HepG2 (cell line): ENCODE measurements around the gene USH2A. TPM values are rescaled to one million over a fixed set of nuclear protein-coding genes. Genes with fewer than 3 reads are reported as not detected.

Source experiments
- ATAC-seq: fragments of 200-7000 bp; cut with Tn5 transposase; 3 replicates; pipeline ENCODE4 v1.9.1; 2020; ENCODE audit warnings: mild to moderate bottlenecking, moderate library complexity
- BruUV-seq: library from RNA; stranded (reverse); fragments of 400-500 nt; replicated peaks from 2 replicates; lab custom pipeline; 2021; lab: Mats Ljungman, UMichigan
- CTCF ChIA-PET: fragments of 300-600 bp; formaldehyde crosslinking; extraction: SDS; loops from one replicate; lab custom pipeline; 2021; ENCODE audit warnings: low total read pairs, inconsistent platforms, low intra/inter-chr PET ratio; lab: Yijun Ruan, JAX
- POLR2A ChIA-PET: fragments of 350-600 bp; sonication (Branson Sonifier 250); formaldehyde crosslinking; loops from one replicate; lab custom pipeline; 2020; ENCODE audit warnings: antibody characterized with exemption, inconsistent platforms; lab: Yijun Ruan, JAX
- DNase-seq: peaks from one replicate; pipeline ENCODE4 v3.0.0-alpha.2; 2015; ENCODE audit warnings: low spot score
- FAIRE-seq: peaks from 3 replicates; lab custom pipeline; 2011; peaks lifted over from hg19 to GRCh38; lab: Jason Lieb, UNC
- H2AFZ ChIP-seq: one replicate; pipeline ENCODE4 v1.6.1; 2011; ENCODE audit warnings: low read length, inconsistent platforms
- H3K27ac ChIP-seq: fragments of 300-600 bp; 3 replicates; pipeline ENCODE4 v1.8.0; 2011; ENCODE audit warnings: mixed run types, mild to moderate bottlenecking, mixed read lengths, low read length, inconsistent platforms; ENCODE audit not compliant: insufficient read depth; ENCODE audit errors: extremely low read length
- H3K27me3 ChIP-seq, 2 experiments: fragments of 200-600 bp in 1 of 2; 2 replicates in 1 of 2; 3 replicates in 1 of 2; pipeline versions ENCODE4 v1.6.0 to v1.8.0; 2011; ENCODE audit warnings: low read length in 2 of 2, mild to moderate bottlenecking in 2 of 2, moderate library complexity in 2 of 2, inconsistent platforms in 1 of 2; ENCODE audit not compliant: insufficient read depth in 2 of 2, control insufficient read depth in 1 of 2
- H3K36me3 ChIP-seq, 2 experiments: fragments of 200-600 bp in 1 of 2; replicated peaks in 1 of 2; 2 replicates in 1 of 2; 3 replicates in 1 of 2; pipeline versions ENCODE4 v1.5.1 to v1.8.0; 2011; ENCODE audit warnings: low read length in 2 of 2, inconsistent platforms in 1 of 2; ENCODE audit not compliant: insufficient read depth in 2 of 2, control insufficient read depth in 1 of 2
- H3K4me1 ChIP-seq: 2 replicates; pipeline ENCODE4 v1.5.1; 2012; ENCODE audit warnings: low read length, inconsistent platforms; ENCODE audit not compliant: insufficient read depth
- H3K4me2 ChIP-seq: 2 replicates; pipeline ENCODE4 v1.6.0; 2011; ENCODE audit warnings: low read depth, low read length, inconsistent platforms
- H3K4me3 ChIP-seq, 3 experiments: fragments of 200-600 bp in 1 of 3; sonication (generic), shearing (Covaris generic) in 1 of 3; replicated peaks in 1 of 3; 2 replicates each; pipeline ENCODE4 v1.5.1; 2011 to 2016; ENCODE audit warnings: low read length in 3 of 3, inconsistent platforms in 2 of 3, low read depth in 2 of 3, mild to moderate bottlenecking in 2 of 3, control low read depth in 1 of 3, mixed read lengths in 1 of 3; ENCODE audit not compliant: insufficient read depth in 1 of 3
- H3K79me2 ChIP-seq: one replicate; pipeline ENCODE4 v1.6.1; 2011; ENCODE audit warnings: low read length, inconsistent platforms; ENCODE audit not compliant: insufficient read depth
- H3K9ac ChIP-seq: 2 replicates; pipeline ENCODE4 v1.6.0; 2011; ENCODE audit warnings: mild to moderate bottlenecking, low read depth, low read length, inconsistent platforms; ENCODE audit not compliant: insufficient read depth
- H3K9me3 ChIP-seq: 2 replicates; pipeline ENCODE4 v1.5.1; 2012; ENCODE audit warnings: mild to moderate bottlenecking, low read length
- H4K20me1 ChIP-seq: 2 replicates; pipeline ENCODE4 v1.6.0; 2011; ENCODE audit warnings: inconsistent platforms, mild to moderate bottlenecking, low read length, moderate library complexity; ENCODE audit not compliant: insufficient read depth
- ARNT2 ChIP-seq: sonication (generic); formaldehyde crosslinking; IDR thresholded peaks from 2 replicates; pipeline ENCODE4 v1.8.0; 2022; ENCODE audit warnings: mild to moderate bottlenecking, low read depth, missing genetic modification reagents, moderate library complexity
- ATM ChIP-seq: fragments of 450-650 bp; IDR thresholded peaks from 2 replicates; pipeline ENCODE4 v1.7.1; 2017; ENCODE audit warnings: mild to moderate bottlenecking, borderline replicate concordance
- CBFB ChIP-seq: sonication (generic); formaldehyde crosslinking; IDR thresholded peaks from 2 replicates; pipeline ENCODE4 v1.4.0; 2020; ENCODE audit warnings: missing genetic modification reagents
- ELF3 ChIP-seq: IDR thresholded peaks from 2 replicates; pipeline ENCODE4 v1.6.1; 2016; ENCODE audit warnings: missing genetic modification reagents, missing compliant biosample characterization
- GATA4 ChIP-seq: sonication (generic); IDR thresholded peaks from 2 replicates; pipeline ENCODE4 v1.6.1; 2016; ENCODE audit warnings: antibody characterized with exemption, low read depth, borderline replicate concordance
- GTF3A ChIP-seq: sonication (generic); formaldehyde crosslinking; conservative IDR thresholded peaks from 2 replicates; pipeline ENCODE4 v1.4.0; 2020; ENCODE audit warnings: mild to moderate bottlenecking, missing genetic modification reagents
- HMG20A ChIP-seq: IDR thresholded peaks from 2 replicates; pipeline ENCODE4 v1.6.1; 2016; ENCODE audit warnings: borderline replicate concordance
- KDM4B ChIP-seq: sonication (generic); formaldehyde crosslinking; IDR thresholded peaks from 2 replicates; pipeline ENCODE4 v1.4.0; 2020; ENCODE audit warnings: missing genetic modification reagents
- MAFF ChIP-seq: IDR thresholded peaks from 2 replicates; pipeline ENCODE4 v1.6.1; 2011; ENCODE audit warnings: low read depth, low read length, improper control_type of control experiment
- MAFK ChIP-seq, 2 experiments: IDR thresholded peaks in 1 of 2; conservative IDR thresholded peaks in 1 of 2; 2 replicates each; pipeline ENCODE4 v1.6.1; 2011; ENCODE audit warnings: improper control_type of control experiment in 2 of 2, low read length in 2 of 2
- MBNL3 ChIP-seq: fragments of 250-450 bp; sonication (Bioruptor Pico); conservative IDR thresholded peaks from 2 replicates; pipeline ENCODE4 v1.8.0; 2022; ENCODE audit warnings: mild to moderate bottlenecking, inconsistent platforms
- MYC ChIP-seq: sonication (generic); formaldehyde crosslinking; IDR thresholded peaks from 2 replicates; pipeline ENCODE4 v1.9.0; 2021; ENCODE audit warnings: missing genetic modification reagents, borderline replicate concordance
- NFIB ChIP-seq: sonication (generic); formaldehyde crosslinking; IDR thresholded peaks from 2 replicates; pipeline ENCODE4 v1.9.0; 2021; ENCODE audit warnings: missing genetic modification reagents, mild to moderate bottlenecking, borderline replicate concordance
- POLR2G ChIP-seq: fragments of 200-400 bp; formaldehyde crosslinking; IDR thresholded peaks from 2 replicates; pipeline ENCODE4 v1.6.1; 2018; ENCODE audit warnings: mild to moderate bottlenecking, low read depth, low read length, moderate library complexity
- RARA ChIP-seq: IDR thresholded peaks from 2 replicates; pipeline ENCODE4 v1.6.1; 2016; ENCODE audit warnings: missing genetic modification reagents, missing compliant biosample characterization
- WIZ ChIP-seq: sonication (generic); formaldehyde crosslinking; IDR thresholded peaks from 2 replicates; pipeline ENCODE4 v1.5.1; 2020; ENCODE audit warnings: mild to moderate bottlenecking, missing genetic modification reagents
- ZBTB38 ChIP-seq: sonication (generic); formaldehyde crosslinking; IDR thresholded peaks from 2 replicates; pipeline ENCODE4 v1.5.1; 2020; ENCODE audit warnings: mild to moderate bottlenecking, missing genetic modification reagents
- ZKSCAN5 ChIP-seq: sonication (generic); formaldehyde crosslinking; IDR thresholded peaks from 2 replicates; pipeline ENCODE4 v1.5.1; 2020; ENCODE audit warnings: mild to moderate bottlenecking, missing genetic modification reagents
- ZNF33B ChIP-seq: sonication (generic); formaldehyde crosslinking; IDR thresholded peaks from 2 replicates; pipeline ENCODE4 v1.5.1; 2020; ENCODE audit warnings: mild to moderate bottlenecking, missing genetic modification reagents
- ZNF362 ChIP-seq: sonication (generic); formaldehyde crosslinking; IDR thresholded peaks from 2 replicates; pipeline ENCODE4 v1.4.0; 2020; ENCODE audit warnings: missing genetic modification reagents, mild to moderate bottlenecking, borderline replicate concordance
- ZNF772 ChIP-seq: sonication (generic); formaldehyde crosslinking; IDR thresholded peaks from 2 replicates; pipeline ENCODE4 v1.5.0; 2020; ENCODE audit warnings: mild to moderate bottlenecking, missing genetic modification reagents
- ZNF83 ChIP-seq: sonication (generic); formaldehyde crosslinking; IDR thresholded peaks from 2 replicates; pipeline ENCODE4 v1.4.0; 2020; ENCODE audit warnings: missing genetic modification reagents, mild to moderate bottlenecking, borderline replicate concordance
- WGBS: methylation state at CpG from one replicate; pipeline ENCODE4 v1.1.6; 2017; ENCODE audit warnings: low lambda C conversion rate; 5-methylcytosine and 5-hydroxymethylcytosine counted together
- in situ Hi-C: cut with HindIII; loops from 2 replicates; pipeline ENCODE4 v1.10.0; 2017; ENCODE audit warnings: low pct_unique_long_range_greater_than_20kb; ENCODE audit not compliant: extremely low pct_ligation_motif_present
- intact Hi-C: fragments of 100-400 bp; cut with micrococcal nuclease; formaldehyde crosslinking; loops from one replicate; pipeline ENCODE4 v1.10.0; 2022; ENCODE audit not compliant: unreplicated experiment
- polyA plus RNA-seq, 8 experiments: library from polyadenylated mRNA; depleted of rRNA in 3 of 8; stranded (reverse) in 7 of 8; unstranded in 1 of 8; fragments of >200 nt; fragmentation: Illumina TruSeq in 4 of 8; extraction: Trizol in 4 of 8; gene quantifications; 2 replicates each; pipeline versions ENCODE4 v1.2.1 to v1.2.3, GENCODE V29; 2011 to 2016; ENCODE audit warnings: low read depth in 4 of 8, missing spikeins in 1 of 8, mixed read lengths in 1 of 8; ENCODE audit not compliant: insufficient read depth in 1 of 8
- total RNA-seq, 5 experiments: library from RNA; depleted of rRNA; stranded (reverse); fragments of >200 nt; fragmentation: Illumina TruSeq; extraction: Trizol; gene quantifications; 2 replicates each; pipeline ENCODE4 v1.2.3, GENCODE V29; 2016; ENCODE audit warnings: low read depth in 1 of 5

USH2A gene
- total and polyA plus RNA-seq, 2 of the 13 experiments (the other 11 are each of a cell fraction or from before 2014, with no cell fraction given): 0.02 TPM; not detected in 1

- H3K27ac ChIP-seq: no peak overlapping the region
- CTCF ChIA-PET: no interaction called here
- no peaks in the 10 kb centered on the region for H4K20me1 ChIP-seq
- no peaks in the 10 kb centered on the region for H3K27me3 ChIP-seq
- H3K4me1 ChIP-seq: no peaks in the 10 kb centered on the region
- WGBS: 0% methylated on average over 2 of the region's 2 CpGs
- H3K36me3 ChIP-seq: no peaks in the 10 kb centered on the region
- POLR2A ChIA-PET: no interaction called here
- FAIRE-seq: no peak
- in situ Hi-C loops: no loop called here
- DNase-seq: no peak
- no peak for ATAC-seq
- H3K4me2 ChIP-seq: no peak overlapping the region
- H3K9ac ChIP-seq: no peak overlapping the region
- TF ChIP-seq ATM (no peak), ZNF83 (no peak), MAFF (peak; percentile 81), ZNF33B (CRISPR knock-in tag) (no peak), MAFK (conservative IDR thresholded peaks at IDR 0.05 in 1 of 2, IDR thresholded peaks at IDR 0.05 in 1 of 2; ENCODE audit: low read length in 2 of 2) (peak; percentile 71 to 86)
- H3K9me3 ChIP-seq: no peaks in the 10 kb centered on the region
- H3K79me2 ChIP-seq: no peaks in the 10 kb centered on the region
- intact Hi-C loops: no loop called here
- BruUV-seq: no TSS peak
- H2AFZ ChIP-seq: no peak overlapping the region
- H3K4me3 ChIP-seq: no peak overlapping the region
Observed at GRCh38 chr1:216356945-216357344, 66.3 kb downstream of the USH2A start.

DNA sequence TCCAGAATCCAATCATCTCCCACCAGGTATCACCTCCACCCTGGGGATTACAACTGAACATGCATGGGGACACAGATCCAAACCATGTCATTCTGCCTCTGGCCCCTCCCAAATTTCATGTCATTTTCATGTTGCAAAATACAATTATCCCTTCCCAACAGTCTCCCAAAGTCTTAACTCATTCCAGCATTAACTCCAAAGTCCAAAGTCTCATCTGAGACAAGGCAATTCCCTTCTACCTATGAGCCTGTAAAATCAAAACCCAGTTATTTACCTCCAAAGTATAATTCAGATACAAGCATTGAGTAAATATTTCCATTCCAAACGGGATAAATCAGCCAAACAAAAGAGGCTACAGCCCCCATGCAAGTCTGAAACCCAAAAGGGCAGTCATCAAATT is 73.1 kb downstream of the USH2A start:
- no peak overlapping the region for H3K9ac ChIP-seq
- DNase-seq: no peak
- H3K27ac ChIP-seq: no peak overlapping the region
- 0% methylated on average over 1 of the region's 1 CpG for WGBS
- no peak overlapping the region for H2AFZ ChIP-seq
- H3K27me3 ChIP-seq: no peaks in the 10 kb centered on the region
- CTCF ChIA-PET: no interaction called here
- no peaks in the 10 kb centered on the region for H3K4me1 ChIP-seq
- intact Hi-C loops: no loop called here
- no peak overlapping the region for H3K4me3 ChIP-seq
- no peak for ATAC-seq
- FAIRE-seq: no peak
- no peaks in the 10 kb centered on the region for H3K36me3 ChIP-seq
- TF ChIP-seq CBFB: no peak
- no peak for TF ChIP-seq HMG20A (CRISPR knock-in tag)
- TF ChIP-seq WIZ (CRISPR knock-in tag): no peak
- no peak for TF ChIP-seq ELF3
- TF ChIP-seq GTF3A (CRISPR knock-in tag): no peak
- no peak for TF ChIP-seq ZNF362 (CRISPR knock-in tag)
- no peak for TF ChIP-seq ARNT2 (CRISPR knock-in tag)
- TF ChIP-seq POLR2G: no peak
- no peak for TF ChIP-seq GATA4
- no peak for TF ChIP-seq ZBTB38 (CRISPR knock-in tag)
- no peak for TF ChIP-seq MYC (CRISPR knock-in tag)
- no peak for TF ChIP-seq NFIB (CRISPR knock-in tag)
- no peak for TF ChIP-seq ZNF772 (CRISPR knock-in tag)
- no peak for TF ChIP-seq KDM4B (CRISPR knock-in tag)
- TF ChIP-seq ZKSCAN5 (CRISPR knock-in tag): no peak
- TF ChIP-seq RARA (CRISPR knock-in tag): no peak
- no peak for TF ChIP-seq MBNL3 (CRISPR knock-in tag)
- no peak overlapping the region for H3K4me2 ChIP-seq
- POLR2A ChIA-PET: no interaction called here
- H3K9me3 ChIP-seq: peaks cover 30% of the 10 kb centered on the region
- in situ Hi-C loops: no loop called here
- H4K20me1 ChIP-seq: no peaks in the 10 kb centered on the region
- BruUV-seq: no TSS peak
- no peaks in the 10 kb centered on the region for H3K79me2 ChIP-seq
